K562 (cell line): ENCODE results near the gene ASB14. TPM values are rescaled to one million over a fixed set of nuclear protein-coding genes. Genes with fewer than 3 reads are reported as not detected.
A peak's percentile ranks its signal among the peaks of the same experiment; 100 is the strongest.

Experiments used
- E2F8 ChIP-seq: fragments of 450-650 bp; IDR thresholded peaks from 2 replicates; pipeline ENCODE4 v1.7.1; 2018; ENCODE audit warnings: mild to moderate bottlenecking, low read depth; ENCODE audit not compliant: partially characterized antibody
- KAT2B ChIP-seq: IDR thresholded peaks from one replicate; pipeline ENCODE4 v1.6.1; 2012; ENCODE audit warnings: low read depth, mild to moderate bottlenecking, control low read depth, inconsistent platforms, low read length, moderate library complexity
- LCOR ChIP-seq: sonication (generic); formaldehyde crosslinking; IDR thresholded peaks from 2 replicates; pipeline ENCODE4 v1.8.0; 2022; ENCODE audit warnings: mild to moderate bottlenecking, missing genetic modification reagents
- RUNX1 ChIP-seq: sonication (generic); IDR thresholded peaks from 2 replicates; pipeline ENCODE4 v1.6.1; 2016; ENCODE audit warnings: antibody characterized with exemption, low read depth
- SMARCA4 ChIP-seq: fragments of 450-650 bp; IDR thresholded peaks from 2 replicates; pipeline ENCODE4 v1.6.1; 2016
- TSHZ1 ChIP-seq: fragments of 250-450 bp; sonication (Bioruptor Pico); IDR thresholded peaks from 2 replicates; pipeline ENCODE4 v1.4.0; 2020; ENCODE audit warnings: mild to moderate bottlenecking, moderate library complexity
- U2AF2 ChIP-seq: fragments of 200-400 bp; formaldehyde crosslinking; optimal IDR thresholded peaks from 2 replicates; pipeline ENCODE3; 2017; ENCODE audit warnings: low read depth, mild to moderate bottlenecking, low read length
- ZBED1 ChIP-seq: IDR thresholded peaks from 2 replicates; pipeline ENCODE4 v1.6.1; 2014
- ZBTB1 ChIP-seq: sonication (generic); formaldehyde crosslinking; IDR thresholded peaks from 2 replicates; pipeline ENCODE4 v1.8.1; 2023; ENCODE audit warnings: missing genetic modification reagents, low read depth, mild to moderate bottlenecking, borderline replicate concordance
- ZNF407 ChIP-seq: fragments of 450-650 bp; IDR thresholded peaks from 2 replicates; pipeline ENCODE4 v1.6.1; 2016; ENCODE audit warnings: low read depth
- ZNF589 ChIP-seq: fragments of 200-800 bp; sonication (Bioruptor generic); IDR thresholded peaks from 2 replicates; pipeline ENCODE4 v1.6.1; 2016; ENCODE audit warnings: low read depth, missing genetic modification characterization, missing compliant biosample characterization
- polyA plus RNA-seq, 8 experiments: library from polyadenylated mRNA; depleted of rRNA in 4 of 8; stranded (reverse) in 5 of 8; unstranded in 3 of 8; fragments of >200 nt; fragmentation: Nextera tagmentation in 2 of 8; fragmentation: Illumina TruSeq in 1 of 8; extraction: Ambion mirVana in 2 of 8; extraction: Trizol in 1 of 8; gene quantifications; 2 replicates each; pipeline versions ENCODE4 v1.2.1 to v1.2.3, GENCODE V29; 2011 to 2014; ENCODE audit warnings: inconsistent platforms in 1 of 8, missing spikeins in 1 of 8
- total RNA-seq, 7 experiments: library from RNA; depleted of rRNA in 6 of 7; stranded (reverse); fragments of >200 nt in 6 of 7; fragmentation: Illumina TruSeq in 2 of 7; extraction: Trizol in 2 of 7; gene quantifications; 2 replicates each; pipeline versions ENCODE4 v1.2.1 to v1.2.3, GENCODE V29; 2011 to 2021; ENCODE audit warnings: low replicate concordance in 1 of 7

Gene ASB14
- total and polyA plus RNA-seq, 9 of the 15 experiments (the other 6 are each of a cell fraction or from before 2014, with no cell fraction given) = 0.01 to 0.07 TPM; not detected in 7

DNA sequence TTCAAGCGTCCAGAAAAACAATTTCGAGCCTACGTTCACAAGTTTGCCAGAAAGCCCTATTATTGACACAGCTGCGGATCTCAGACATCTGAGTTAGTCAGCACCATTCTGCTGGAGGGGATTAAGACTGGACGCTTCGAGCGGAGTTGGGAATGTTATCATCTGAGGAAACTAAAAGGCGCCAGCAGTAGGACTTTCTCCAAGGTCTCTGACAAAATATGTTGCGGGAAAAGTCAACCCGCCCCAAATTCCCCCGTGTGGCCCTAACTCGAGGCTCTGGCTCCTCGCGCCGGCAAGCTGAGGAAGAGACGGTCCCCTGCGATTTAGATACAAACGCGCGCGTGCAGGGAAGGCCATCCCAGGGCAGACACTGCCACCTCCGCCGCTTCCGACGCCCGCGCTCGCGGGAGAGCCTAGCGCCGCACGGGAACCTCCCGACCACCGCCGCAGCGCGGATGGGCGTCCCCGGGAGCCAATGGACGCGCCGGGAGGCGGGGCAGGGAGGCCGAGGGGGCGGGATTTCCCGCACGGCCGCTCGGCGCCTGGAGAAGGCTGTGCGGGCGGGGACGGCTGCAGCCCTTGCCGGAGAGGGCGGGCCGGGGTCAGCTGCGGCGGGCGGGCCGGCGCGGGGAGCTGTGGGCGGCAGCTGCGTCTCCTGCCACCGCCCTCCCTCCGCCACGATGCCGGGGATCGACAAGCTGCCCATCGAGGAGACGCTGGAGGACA lies 65.1 kb downstream of the ASB14 start, which contains the start of gene APPL1 (continued):
- TF ChIP-seq U2AF2 (no peak), E2F8 (no peak), ZNF407 (no peak), ZBTB1 (CRISPR knock-in tag) (no peak; the same call in 1 of the 2 replicates), RUNX1 (no peak), TSHZ1 (no peak), ZNF589 (CRISPR knock-in tag) (0 out of 2 replicates have a peak, but pooled peaks have one; percentile 41), LCOR (CRISPR knock-in tag) (no peak), KAT2B (no peak), ZBED1 (no peak), SMARCA4 (peak; percentile 54; the same call in 1 of the 2 replicates)
